HepG2 (cell line): ENCODE results near the gene KAZN. TPM values are rescaled to one million over a fixed set of nuclear protein-coding genes. Genes with fewer than 3 reads are reported as not detected.
A peak's percentile ranks its signal among the peaks of the same experiment; 100 is the strongest.

Experiments
- ARNTL ChIP-seq: sonication (generic); formaldehyde crosslinking; IDR thresholded peaks from 2 replicates; pipeline ENCODE4 v1.4.0; 2020; ENCODE audit warnings: mild to moderate bottlenecking, missing genetic modification reagents
- BATF2 ChIP-seq: sonication (generic); formaldehyde crosslinking; IDR thresholded peaks from 2 replicates; pipeline ENCODE4 v1.8.0; 2022; ENCODE audit warnings: mild to moderate bottlenecking, missing genetic modification reagents, moderate library complexity
- CENPT ChIP-seq: sonication (generic); formaldehyde crosslinking; IDR thresholded peaks from 2 replicates; pipeline ENCODE4 v1.8.0; 2022; ENCODE audit warnings: low read depth, mild to moderate bottlenecking, moderate library complexity, missing genetic modification reagents
- E2F2 ChIP-seq: sonication (generic); formaldehyde crosslinking; IDR thresholded peaks from 2 replicates; pipeline ENCODE4 v1.4.0; 2020; ENCODE audit warnings: missing genetic modification reagents, borderline replicate concordance
- EHMT2 ChIP-seq: fragments of 200-600 bp; sonication (generic); IDR thresholded peaks from 2 replicates; pipeline ENCODE4 v1.7.0; 2017; ENCODE audit warnings: antibody characterized with exemption, low read depth, low read length, borderline replicate concordance
- GABPB1 ChIP-seq: IDR thresholded peaks from 2 replicates; pipeline ENCODE4 v1.6.1; 2016; ENCODE audit warnings: mild to moderate bottlenecking, missing genetic modification reagents, moderate library complexity, missing compliant biosample characterization
- GMEB2 ChIP-seq: IDR thresholded peaks from 2 replicates; pipeline ENCODE4 v1.6.1; 2016; ENCODE audit warnings: missing biosample characterization, missing genetic modification reagents, low read depth
- HCFC1 ChIP-seq: fragments of 150-350 bp; IDR thresholded peaks from 2 replicates; pipeline ENCODE4 v1.6.1; 2014; ENCODE audit warnings: low read depth, low read length
- HHEX ChIP-seq: IDR thresholded peaks from 2 replicates; pipeline ENCODE4 v1.6.1; 2016; ENCODE audit warnings: control low read depth
- JUNB ChIP-seq: sonication (generic); formaldehyde crosslinking; IDR thresholded peaks from 2 replicates; pipeline ENCODE4 v1.8.0; 2022; ENCODE audit warnings: missing genetic modification reagents, mild to moderate bottlenecking, borderline replicate concordance
- KLF9 ChIP-seq: IDR thresholded peaks from 2 replicates; pipeline ENCODE4 v1.6.1; 2016; ENCODE audit warnings: low read depth
- MED13 ChIP-seq: sonication (generic); formaldehyde crosslinking; IDR thresholded peaks from 2 replicates; pipeline ENCODE4 v1.5.0; 2020; ENCODE audit warnings: missing genetic modification reagents
- MTF2 ChIP-seq: sonication (generic); formaldehyde crosslinking; IDR thresholded peaks from 2 replicates; pipeline ENCODE4 v1.5.0; 2020; ENCODE audit warnings: missing genetic modification reagents, borderline replicate concordance
- NFATC3 ChIP-seq: sonication (generic); formaldehyde crosslinking; IDR thresholded peaks from 2 replicates; pipeline ENCODE4 v1.5.1; 2020; ENCODE audit warnings: mild to moderate bottlenecking, missing genetic modification reagents
- NR2F1 ChIP-seq, 2 experiments: fragments of 450-650 bp in 1 of 2; formaldehyde crosslinking in 1 of 2; IDR thresholded peaks; 2 replicates each; pipeline versions ENCODE4 v1.5.0 to v1.6.1; 2016 to 2020; ENCODE audit warnings: mild to moderate bottlenecking in 1 of 2, missing compliant biosample characterization in 1 of 2, missing genetic modification reagents in 1 of 2, moderate library complexity in 1 of 2
- PHF8 ChIP-seq: sonication (generic); formaldehyde crosslinking; IDR thresholded peaks from 2 replicates; pipeline ENCODE4 v1.5.0; 2020; ENCODE audit warnings: missing genetic modification reagents
- SOX5 ChIP-seq: IDR thresholded peaks from 2 replicates; pipeline ENCODE4 v1.6.1; 2016; ENCODE audit warnings: borderline replicate concordance
- STAT5B ChIP-seq: sonication (generic); formaldehyde crosslinking; IDR thresholded peaks from 2 replicates; pipeline ENCODE4 v1.4.0; 2020; ENCODE audit warnings: missing genetic modification reagents
- TCF7 ChIP-seq: sonication (generic); IDR thresholded peaks from 2 replicates; pipeline ENCODE4 v1.6.1; 2016; ENCODE audit warnings: antibody characterized with exemption, low read depth
- U2AF2 ChIP-seq: fragments of 200-400 bp; formaldehyde crosslinking; IDR thresholded peaks from 2 replicates; pipeline ENCODE4 v1.6.1; 2017; ENCODE audit warnings: low read depth, mild to moderate bottlenecking, low read length
- ZHX1 ChIP-seq: sonication (generic); formaldehyde crosslinking; IDR thresholded peaks from 2 replicates; pipeline ENCODE4 v1.8.1; 2022; ENCODE audit warnings: low read depth, mild to moderate bottlenecking, missing genetic modification reagents
- ZNF326 ChIP-seq: sonication (generic); formaldehyde crosslinking; IDR thresholded peaks from 2 replicates; pipeline ENCODE4 v1.4.0; 2020; ENCODE audit warnings: missing genetic modification reagents, borderline replicate concordance
- ZNF496 ChIP-seq: sonication (generic); formaldehyde crosslinking; IDR thresholded peaks from 2 replicates; pipeline ENCODE4 v1.8.1; 2023; ENCODE audit warnings: mild to moderate bottlenecking, moderate library complexity, missing genetic modification reagents; ENCODE audit not compliant: insufficient replicate concordance
- ZNF652 ChIP-seq: IDR thresholded peaks from 2 replicates; pipeline ENCODE4 v1.6.1; 2016; ENCODE audit warnings: low read depth, borderline replicate concordance
- ZNF75D ChIP-seq: sonication (generic); formaldehyde crosslinking; IDR thresholded peaks from 2 replicates; pipeline ENCODE4 v1.8.1; 2023; ENCODE audit warnings: missing genetic modification reagents, mild to moderate bottlenecking, borderline replicate concordance
- polyA plus RNA-seq, 8 experiments: library from polyadenylated mRNA; depleted of rRNA in 3 of 8; stranded (reverse) in 7 of 8; unstranded in 1 of 8; fragments of >200 nt; fragmentation: Illumina TruSeq in 4 of 8; extraction: Trizol in 4 of 8; gene quantifications; 2 replicates each; pipeline versions ENCODE4 v1.2.1 to v1.2.3, GENCODE V29; 2011 to 2016; ENCODE audit warnings: low read depth in 4 of 8, missing spikeins in 1 of 8, mixed read lengths in 1 of 8; ENCODE audit not compliant: insufficient read depth in 1 of 8
- total RNA-seq, 5 experiments: library from RNA; depleted of rRNA; stranded (reverse); fragments of >200 nt; fragmentation: Illumina TruSeq; extraction: Trizol; gene quantifications; 2 replicates each; pipeline ENCODE4 v1.2.3, GENCODE V29; 2016; ENCODE audit warnings: low read depth in 1 of 5

Gene KAZN
- total and polyA plus RNA-seq, 2 of the 13 experiments (the other 11 are each of a cell fraction or from before 2014, with no cell fraction given) = 10.4 to 13.5 TPM

GRCh38 chr1:15020943-15021745 lies 422.7 kb downstream of the KAZN start (continued):
- no peak for TF ChIP-seq TCF7
- no peak; the same call in 1 of the 2 replicates for TF ChIP-seq ZNF652 (CRISPR knock-in tag)
- TF ChIP-seq MED13 = peak; percentile 67
- TF ChIP-seq ZNF496 = no peak
- TF ChIP-seq STAT5B (CRISPR knock-in tag) = no peak
- TF ChIP-seq CENPT = no peak
- TF ChIP-seq NR2F1 (CRISPR knock-in tag; IDR thresholded peaks at IDR 0.05) = peak in 1 of 2 experiments; percentile 80; a peak in 2 of 4 replicates
- TF ChIP-seq MTF2 (CRISPR knock-in tag) = no peak
- no peak for TF ChIP-seq NFATC3
- TF ChIP-seq GMEB2 = no peak
- TF ChIP-seq KLF9 (CRISPR knock-in tag) = no peak
- TF ChIP-seq GABPB1 (CRISPR knock-in tag) = peak; percentile 41; the same call in 1 of the 2 replicates
- TF ChIP-seq HCFC1 = no peak
- no peak for TF ChIP-seq EHMT2
- TF ChIP-seq ZNF75D = no peak
- TF ChIP-seq HHEX (CRISPR knock-in tag) = no peak
- no peak for TF ChIP-seq JUNB (CRISPR knock-in tag)
- TF ChIP-seq U2AF2 = no peak
- TF ChIP-seq E2F2 = no peak
- no peak for TF ChIP-seq BATF2 (CRISPR knock-in tag)
- TF ChIP-seq ZHX1 (CRISPR knock-in tag) = no peak
- no peak for TF ChIP-seq ZNF326 (CRISPR knock-in tag)
- 0 out of 2 replicates have a peak, but pooled peaks have one; percentile 25 for TF ChIP-seq PHF8 (CRISPR knock-in tag)
- peak; percentile 65; the same call in 1 of the 2 replicates for TF ChIP-seq SOX5
- TF ChIP-seq ARNTL (CRISPR knock-in tag) = peak; percentile 73; the same call in 1 of the 2 replicates
